ENCODE results near the gene P2RX3. TPM values are rescaled to one million over a fixed set of nuclear protein-coding genes. Genes with fewer than 3 reads are reported as not detected.

The P2RX3 gene
- total and polyA plus RNA-seq, 2 experiments from 2014 or later, result 0.15 to 0.35 TPM

GRCh38 chr11:57331720-57332119, 6.4 kb upstream of the P2RX3 start:
- no peak overlapping the region for H3K4me2 ChIP-seq
- no peak for ATAC-seq
- peaks cover 84% of the 10 kb centered on the region for H3K36me3 Mint-ChIP-seq (ENCODE audit: low read depth)

More at GRCh38 chr11:57331720-57332119, 6.4 kb upstream of the P2RX3 start:
- Mint-ChIP-seq H3K27ac (no peak overlapping the region), H3K27me3 (ENCODE audit: insufficient read depth, low read depth, poor library complexity) (peaks cover 7% of the 10 kb centered on the region), H3K4me3 (no peak overlapping the region), H3K4me1 (peaks cover 28% of the 10 kb centered on the region), H3K9me3 (no peaks in the 10 kb centered on the region)
- Histone ChIP-seq H3K4me1 (ENCODE audit: insufficient read depth) (peaks cover 14% of the 10 kb centered on the region), H3K79me2 (replicated peaks; ENCODE audit: insufficient read depth) (peaks cover 39% of the 10 kb centered on the region), H3K4me3 (no peak overlapping the region), H2AFZ (no peak overlapping the region), H3K27me3 (ENCODE audit: insufficient read depth) (no peaks in the 10 kb centered on the region), H3K36me3 (ENCODE audit: insufficient read depth) (peaks cover 54% of the 10 kb centered on the region), H3K27ac (ENCODE audit: low read depth) (no peak overlapping the region), H4K20me1 (replicated peaks; ENCODE audit: insufficient read depth) (peaks cover 16% of the 10 kb centered on the region), H3F3A (replicated peaks; ENCODE audit: low read depth) (peaks cover 6% of the 10 kb centered on the region; the same call in 1 of the 2 replicates), H3K9me2 (ENCODE audit: insufficient read depth) (no peaks in the 10 kb centered on the region)
- DNase-seq (ENCODE audit: low spot score), result no peak
- TF ChIP-seq ZNF331 (CRISPR knock-in tag; IDR thresholded peaks at IDR 0.05; ENCODE audit: low read depth) (no peak), ETS1 (IDR thresholded peaks at IDR 0.05) (no peak), ZNF114 (CRISPR knock-in tag; IDR thresholded peaks at IDR 0.05) (no peak), STAT1 (IDR thresholded peaks at IDR 0.05; ENCODE audit: unreplicated experiment) (no peak), CTCF (conservative IDR thresholded peaks at IDR 0.05; ENCODE audit: low read depth in 2 of 2) (no peak), ZNF462 (CRISPR knock-in tag; IDR thresholded peaks at IDR 0.05) (no peak), REST (IDR thresholded peaks at IDR 0.05; ENCODE audit: unreplicated experiment) (no peak), CREB1 (CRISPR knock-in tag; IDR thresholded peaks at IDR 0.05; ENCODE audit: low read depth) (no peak)
